Stimulated activated CD4-positive, alpha-beta T cell treated with anti-CD3 and anti-CD28 coated beads, TNF-alpha, amount 100 ng/mL, for 24 hours (primary cell): ENCODE data around the gene GABRR2.
A peak's percentile ranks its signal among the peaks of the same experiment; 100 is the strongest.

Experiments
- DNase-seq, 3 experiments: peaks; one replicate each; pipeline ENCODE4 v3.0.0-alpha.2; 2020; ENCODE audit warnings: low read depth in 3 of 3

GABRR2 gene

GRCh38 chr6:89315249-89315885 is at the start of gene GABRR2:
GABRR2 (minus strand) TSS chr6:89315299; CDS start chr6:89315165, 134 bp downstream.
- DNase-seq: no peak

- DNase-seq: no peak
Measured at GRCh38 chr6:89364586-89364985, 49.5 kb upstream of the GABRR2 start.

- no peak for DNase-seq
Measured at GRCh38 chr6:89361171-89361570, 46.1 kb upstream of the GABRR2 start.

DNA sequence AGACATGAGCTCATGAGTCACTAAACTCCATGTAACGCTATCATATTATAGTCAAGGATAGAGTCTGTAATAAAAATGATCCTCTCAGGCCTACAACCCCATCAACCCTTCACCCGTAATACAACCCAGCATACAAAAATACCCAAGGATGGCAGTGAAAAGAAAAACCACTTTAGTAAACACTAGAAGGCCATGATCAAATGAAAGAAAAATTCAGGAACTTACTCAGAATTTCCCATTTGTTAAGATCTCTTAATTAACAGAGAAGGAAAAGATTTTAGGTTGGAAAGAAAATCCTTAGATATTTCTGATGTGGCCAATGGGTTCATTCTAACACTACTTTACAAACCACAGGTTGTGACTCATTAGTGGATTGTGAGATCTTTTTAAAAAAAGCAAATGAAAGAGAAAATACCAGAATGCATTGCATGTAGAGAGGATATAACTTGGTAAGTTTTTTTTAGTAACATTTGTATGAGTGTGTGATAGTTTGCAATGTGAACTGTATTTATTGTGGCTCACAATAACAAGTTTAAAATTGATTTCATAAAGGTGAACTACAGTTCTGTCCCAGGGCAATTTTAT is 45.4 kb upstream of the GABRR2 start:
- DNase-seq: no peak

DNA sequence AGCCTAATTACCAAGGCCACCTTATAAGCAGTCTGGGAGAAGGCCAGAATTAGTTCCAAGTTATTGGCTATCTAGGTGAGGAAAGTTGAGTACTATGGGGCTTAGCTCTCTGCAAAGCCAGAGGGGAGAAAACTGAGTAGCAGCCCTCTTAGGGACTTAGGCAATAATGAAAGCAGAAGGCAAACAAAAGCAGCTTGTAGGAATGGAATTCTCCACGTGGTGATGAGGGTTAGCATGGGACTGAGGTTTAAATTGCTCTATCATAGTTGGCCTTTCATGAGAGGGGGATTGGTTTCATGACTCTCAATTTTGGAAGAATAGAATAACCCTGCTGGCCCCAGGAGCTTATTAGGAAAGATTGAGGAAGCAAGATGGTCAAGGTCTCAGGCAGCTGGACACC is 44.5 kb upstream of the GABRR2 start:
- no peak for DNase-seq

DNA sequence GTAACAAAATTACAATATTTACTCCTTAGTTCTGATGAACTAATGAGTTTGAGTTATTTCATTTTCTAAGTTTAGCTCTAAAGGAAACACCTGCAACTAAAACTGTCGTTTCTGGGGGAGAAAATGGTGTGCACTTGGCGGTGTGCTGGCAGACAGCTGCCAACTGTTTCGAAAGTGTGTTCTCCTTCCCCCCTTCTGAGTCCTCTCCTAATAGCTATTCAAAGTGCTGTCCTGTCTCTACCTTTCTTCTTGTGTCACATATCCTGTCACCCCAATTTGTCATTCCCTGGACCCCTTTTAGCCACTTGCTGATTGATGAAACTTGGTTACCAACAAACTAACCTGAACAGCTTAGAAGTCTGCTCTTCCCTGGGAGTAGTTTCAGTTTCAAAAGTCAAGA is 42.3 kb upstream of the GABRR2 start:
- no peak for DNase-seq

DNA sequence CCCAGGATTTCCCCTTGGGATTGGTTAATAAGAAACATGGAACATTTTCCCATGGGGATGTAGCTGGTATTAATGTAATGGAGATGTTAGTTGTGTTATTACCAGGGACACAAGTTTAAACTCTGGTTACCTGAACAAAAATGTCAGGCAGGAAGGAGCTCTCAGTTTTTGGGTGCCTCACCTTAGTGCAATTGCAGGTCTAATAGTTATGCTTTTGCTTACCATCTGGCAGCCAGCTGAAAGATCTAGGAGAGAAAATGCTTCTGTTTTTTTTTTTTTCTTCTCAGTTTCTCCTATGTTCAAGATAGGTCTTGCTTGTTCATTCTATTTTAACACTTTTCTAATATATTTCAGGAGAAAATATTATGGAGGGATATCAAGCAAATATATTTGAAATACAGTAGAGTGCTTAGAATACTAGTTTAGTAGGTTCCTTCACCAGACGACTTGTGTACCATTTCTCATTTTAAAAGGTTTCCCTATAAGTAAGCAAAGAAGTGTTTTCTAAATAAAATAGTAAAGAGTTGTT is 41.6 kb upstream of the GABRR2 start:
- DNase-seq: no peak

DNA sequence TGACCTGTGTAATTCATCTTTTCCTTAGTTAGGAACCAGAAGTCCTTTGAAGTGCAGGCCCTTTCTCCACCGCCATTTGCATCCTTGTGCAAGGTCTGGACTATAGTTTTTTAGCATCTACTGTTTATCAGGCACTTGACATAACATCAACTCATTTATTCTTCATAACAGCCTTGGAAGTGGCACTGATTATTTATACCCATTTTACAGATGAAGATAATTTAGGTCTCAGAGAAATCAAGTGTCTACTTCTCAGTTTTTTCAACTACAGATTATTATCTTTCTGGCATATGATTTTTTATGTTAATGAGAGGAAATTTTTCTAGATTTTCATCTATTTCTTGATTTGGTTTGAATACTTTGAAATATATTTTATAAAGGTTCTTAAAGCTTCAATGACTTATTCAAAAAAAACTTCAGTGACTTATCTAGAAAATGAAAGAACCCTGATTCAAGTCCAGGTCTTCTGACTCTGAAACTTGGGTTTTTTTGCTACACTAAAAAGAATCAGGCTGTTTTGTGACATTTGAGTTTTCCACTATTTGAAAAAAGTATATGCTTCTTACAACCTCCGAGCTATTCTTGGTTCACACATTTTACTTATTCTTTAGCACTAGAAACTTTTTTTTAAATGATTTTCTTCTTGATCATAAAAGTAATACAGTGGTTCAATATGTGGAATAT is 40.6 kb upstream of the GABRR2 start:
- DNase-seq: no peak

GRCh38 chr6:89353702-89354392 is 38.7 kb upstream of the GABRR2 start:
- DNase-seq: no peak

DNA sequence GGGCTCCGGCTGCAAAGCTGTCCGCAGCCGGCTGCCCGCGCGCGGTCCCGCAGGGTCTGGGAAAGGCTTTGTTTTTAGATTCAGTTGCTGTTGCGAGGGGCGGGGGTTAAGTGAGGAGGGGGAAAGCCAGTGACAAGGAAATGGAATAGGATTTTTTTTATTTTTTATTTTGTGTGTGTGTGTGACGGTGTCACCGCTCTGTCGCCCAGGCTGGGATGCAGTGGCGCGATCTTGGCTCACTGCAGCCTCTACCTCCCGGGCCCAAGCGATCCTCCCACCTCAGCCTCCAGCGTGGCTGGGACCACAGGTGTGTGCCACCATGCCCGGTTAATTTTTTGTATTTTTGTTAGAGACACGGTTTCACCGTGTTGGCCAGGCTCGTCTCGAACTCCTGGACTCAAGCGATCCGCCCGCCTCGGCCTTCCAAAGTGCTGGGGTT is 38.0 kb upstream of the GABRR2 start:
- no peak for DNase-seq

- DNase-seq: peak; percentile 46 to 72 (median 53)
Measured at GRCh38 chr6:89352278-89353117, 37.4 kb upstream of the GABRR2 start, which contains the start of gene UBE2J1. UBE2J1 (minus strand) TSS chr6:89352722; CDS start chr6:89352569, 153 bp downstream.

GRCh38 chr6:89351671-89352277 is 36.7 kb upstream of the GABRR2 start:
- no peak for DNase-seq

DNA sequence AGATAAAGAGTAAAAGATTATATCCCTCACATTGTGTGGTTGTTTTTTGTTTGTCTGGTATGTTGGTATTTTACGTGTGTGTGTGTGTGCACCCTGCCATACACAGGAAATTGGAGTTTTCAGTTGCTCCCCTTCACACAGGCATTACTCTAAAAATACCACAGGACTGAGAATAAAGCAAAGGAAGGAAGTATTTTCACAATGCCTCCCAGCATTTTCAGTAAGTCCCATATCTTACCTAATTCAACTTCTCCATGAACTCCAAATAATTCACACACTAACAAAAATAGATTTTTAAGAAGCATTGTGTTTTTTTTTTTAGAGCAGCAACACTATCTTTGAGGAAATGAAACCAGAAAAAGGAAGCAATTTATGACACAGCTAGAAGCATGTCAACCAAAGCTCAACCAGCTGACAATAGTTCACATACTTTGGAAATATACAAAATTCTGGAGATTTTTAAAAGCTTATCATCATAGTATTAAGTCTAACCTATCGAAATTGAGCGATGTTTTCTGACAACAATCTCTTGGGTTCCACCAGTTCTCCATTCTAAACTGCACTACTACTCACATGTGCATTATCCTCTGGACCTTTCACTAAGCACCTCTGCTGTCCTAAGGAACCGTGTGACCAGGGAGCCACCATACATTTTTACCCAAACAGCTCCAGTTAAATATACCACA is 35.3 kb upstream of the GABRR2 start:
- DNase-seq: no peak

- DNase-seq: no peak
Measured at GRCh38 chr6:89348372-89348771, 33.3 kb upstream of the GABRR2 start.

- no peak for DNase-seq
Measured at GRCh38 chr6:89347825-89348224, 32.7 kb upstream of the GABRR2 start.

- DNase-seq: no peak
Measured at GRCh38 chr6:89346433-89346832, 31.3 kb upstream of the GABRR2 start.

DNA sequence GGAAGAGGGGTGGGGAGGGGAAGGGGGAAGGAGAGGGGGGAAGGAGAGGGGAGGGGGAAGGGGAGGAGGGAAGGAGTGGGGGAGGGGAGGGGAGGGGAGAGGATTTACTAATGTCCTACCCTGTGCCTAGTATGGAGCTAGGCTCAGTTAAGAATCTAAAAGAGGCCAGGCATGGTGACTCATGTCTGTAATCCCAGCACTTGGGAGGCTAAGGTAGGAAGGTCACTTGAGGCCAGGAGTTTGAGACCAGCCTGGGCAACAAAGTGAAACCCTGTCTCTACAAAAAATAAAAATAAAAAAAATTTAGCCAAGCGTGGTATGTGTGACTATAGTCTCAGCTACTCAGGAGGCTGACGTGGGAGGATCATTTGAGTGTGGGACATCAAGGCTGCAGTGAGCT is 24.5 kb upstream of the GABRR2 start:
- DNase-seq: no peak

DNA sequence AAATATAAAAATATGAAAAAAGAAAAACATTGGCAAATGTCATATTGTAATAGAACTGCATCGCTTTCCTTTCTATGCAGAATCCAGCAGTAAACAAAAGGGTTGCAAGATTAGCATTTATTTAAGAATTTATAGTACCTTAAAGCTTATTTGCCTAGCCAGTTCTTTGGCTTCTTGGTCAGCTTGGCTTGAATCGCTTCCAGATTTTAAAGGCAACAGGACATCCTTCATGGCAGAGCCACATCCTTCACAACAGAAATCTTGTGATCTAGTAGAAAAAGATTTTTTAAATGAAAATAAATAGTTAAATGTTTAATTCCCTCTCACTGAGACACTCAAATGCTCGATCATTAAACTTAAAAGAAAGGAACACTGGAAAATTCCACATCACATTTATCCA is 20.1 kb upstream of the GABRR2 start:
- no peak for DNase-seq

- DNase-seq: no peak
Measured at GRCh38 chr6:89330910-89331309, 15.8 kb upstream of the GABRR2 start.

- DNase-seq: no peak
Measured at GRCh38 chr6:89328976-89329375, 13.9 kb upstream of the GABRR2 start.
